ENCODE results near the gene ESD. TPM values are rescaled to one million over a fixed set of nuclear protein-coding genes. Genes with fewer than 3 reads are reported as not detected.
"Not testable (repeated sequence)": the region's sequence is repeated elsewhere in the genome, so short reads cannot be mapped to it uniquely, and the experiment has no call there.

The ESD gene
- total RNA-seq, 1 experiment from 2014 or later, result 161 TPM

DNA sequence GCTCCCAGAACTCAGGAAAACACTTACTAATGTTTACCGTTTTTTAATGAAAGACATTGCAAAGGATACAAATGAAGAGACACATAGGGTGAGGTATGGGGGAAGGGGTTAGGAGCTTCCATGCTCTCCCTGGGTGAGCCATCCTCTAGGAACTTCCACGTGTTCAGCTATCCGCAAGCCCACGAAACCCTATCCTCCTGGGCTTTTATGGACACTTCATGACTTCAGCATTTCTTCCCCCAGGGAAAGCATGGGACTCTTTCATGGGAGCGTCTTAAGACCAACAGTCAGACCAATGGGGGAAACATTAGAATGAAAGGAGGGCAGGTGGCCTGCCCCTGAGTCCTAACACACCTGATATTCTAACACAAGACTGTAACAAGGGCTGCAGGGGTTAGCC, 6.6 kb upstream of the ESD start:
- Histone ChIP-seq H3K9me3 (no peaks in the 10 kb centered on the region; the same call in 1 of the 2 replicates), H3K4me3 (no peak overlapping the region), H3K27me3 (no peaks in the 10 kb centered on the region), H3K36me3 (no peaks in the 10 kb centered on the region)
- DNase-seq, result no peak

DNA sequence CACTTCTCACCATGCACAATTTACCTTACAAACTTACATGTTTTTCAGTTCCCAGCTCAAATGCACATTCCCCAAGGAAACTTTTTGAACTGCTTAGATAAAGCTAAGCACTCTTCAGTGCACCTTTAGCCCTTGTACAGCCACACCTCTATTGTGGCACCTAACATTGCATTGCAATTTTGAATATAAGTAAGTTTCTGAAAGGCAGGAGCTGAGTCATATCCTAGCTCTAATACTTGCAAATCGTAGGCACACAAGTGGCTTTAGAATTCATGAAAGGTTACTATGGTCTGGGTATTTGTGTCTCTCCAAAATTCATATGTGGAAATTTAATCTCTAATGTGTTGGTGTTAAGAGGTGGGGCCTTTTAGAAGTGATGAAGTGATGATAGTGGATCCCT, 4.9 kb upstream of the ESD start:
- Histone ChIP-seq H3K36me3 (no peaks in the 10 kb centered on the region), H3K27me3 (no peaks in the 10 kb centered on the region), H3K9me3 (no peaks in the 10 kb centered on the region; the same call in 1 of the 2 replicates), H3K4me3 (no peak overlapping the region)
- DNase-seq, result no peak

DNA sequence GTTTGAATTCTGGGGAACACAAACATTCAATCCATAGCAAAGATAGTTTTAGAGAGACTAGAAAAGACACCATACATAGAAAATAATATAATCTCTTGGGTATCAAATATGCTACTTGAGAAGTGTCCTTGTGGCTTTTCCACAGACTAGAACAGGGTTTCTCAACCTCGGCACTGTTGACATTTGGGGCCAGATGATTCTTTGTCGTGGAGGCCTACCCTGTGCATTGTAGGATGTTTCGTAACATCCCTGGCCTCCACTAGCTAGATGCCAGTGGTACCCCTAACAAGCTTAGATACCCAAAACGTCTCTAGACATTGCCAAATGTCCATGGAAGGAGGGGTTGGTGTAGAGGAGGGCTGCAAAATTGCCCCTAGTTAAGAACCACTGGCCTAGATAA, 2.2 kb upstream of the ESD start:
- no peak for DNase-seq
- H3K27me3 ChIP-seq, result no peaks in the 10 kb centered on the region
- H3K9me3 ChIP-seq, result no peaks in the 10 kb centered on the region
- H3K36me3 ChIP-seq, result peaks cover 9% of the 10 kb centered on the region; the same call in 1 of the 2 replicates
- no peak overlapping the region for H3K4me3 ChIP-seq

DNA sequence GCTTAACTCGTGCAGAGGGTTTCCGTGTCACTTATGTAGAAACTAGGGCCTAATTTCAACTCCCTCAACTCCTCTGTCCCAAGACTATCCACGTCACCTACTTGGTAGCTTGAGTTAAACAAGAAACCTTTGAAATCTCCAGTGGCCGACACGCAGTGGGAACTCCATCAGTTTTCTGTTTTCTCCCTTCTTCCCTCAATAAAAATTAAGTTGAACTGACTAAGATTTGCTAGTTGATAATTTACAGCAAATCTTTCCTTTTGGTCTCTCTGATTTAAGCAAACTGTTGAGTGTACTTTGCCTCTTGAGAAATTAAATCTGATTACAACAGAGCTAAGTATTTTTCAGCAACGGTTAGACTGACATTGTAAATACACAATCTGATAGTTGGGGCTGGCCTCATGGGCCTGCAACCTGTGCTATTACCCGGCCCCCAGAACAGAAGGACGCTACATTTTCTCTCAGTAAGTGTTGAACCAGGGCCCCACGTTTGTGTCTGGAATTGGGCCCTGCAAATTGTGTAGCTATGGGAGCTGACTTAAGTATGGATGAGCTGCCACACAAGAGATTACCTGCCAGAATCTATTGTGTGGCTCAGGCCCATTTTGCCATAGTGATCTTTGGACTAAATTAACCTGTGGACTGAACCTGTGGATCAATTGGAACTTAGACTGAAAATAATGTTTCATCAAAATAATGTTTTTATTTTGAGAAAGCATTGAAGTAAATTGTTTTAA, 708 bp upstream of the ESD start:
- H3K9me3 ChIP-seq, result no peaks in the 10 kb centered on the region
- peak overlapping the region; percentile 87 for H3K4me3 ChIP-seq
- peaks cover 9% of the 10 kb centered on the region; the same call in 1 of the 2 replicates for H3K36me3 ChIP-seq
- H3K27me3 ChIP-seq, result no peaks in the 10 kb centered on the region
- DNase-seq, result no peak

DNA sequence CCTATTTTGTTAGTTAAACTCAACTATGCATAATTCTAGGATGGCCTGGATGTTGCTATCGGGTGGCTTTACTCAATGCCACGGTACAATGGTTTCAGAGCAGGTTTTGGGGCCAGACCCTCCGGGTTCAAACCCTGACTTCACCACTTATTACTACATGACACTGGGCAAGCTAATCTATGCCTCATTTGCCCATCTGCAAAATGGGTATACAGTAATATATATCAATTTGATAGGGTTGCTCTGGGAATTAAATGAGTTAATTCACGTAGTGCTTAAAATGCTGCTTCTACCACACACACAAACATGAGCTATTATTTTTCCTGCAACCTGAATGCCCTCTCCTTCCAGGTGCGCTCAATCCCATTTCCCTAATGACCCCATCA, 839 bp downstream of the ESD start:
- Histone ChIP-seq H3K27me3 (no peaks in the 10 kb centered on the region), H3K9me3 (no peaks in the 10 kb centered on the region), H3K36me3 (peaks cover 15% of the 10 kb centered on the region), H3K4me3 (peak overlapping the region; percentile 87)
- no peak for DNase-seq

DNA sequence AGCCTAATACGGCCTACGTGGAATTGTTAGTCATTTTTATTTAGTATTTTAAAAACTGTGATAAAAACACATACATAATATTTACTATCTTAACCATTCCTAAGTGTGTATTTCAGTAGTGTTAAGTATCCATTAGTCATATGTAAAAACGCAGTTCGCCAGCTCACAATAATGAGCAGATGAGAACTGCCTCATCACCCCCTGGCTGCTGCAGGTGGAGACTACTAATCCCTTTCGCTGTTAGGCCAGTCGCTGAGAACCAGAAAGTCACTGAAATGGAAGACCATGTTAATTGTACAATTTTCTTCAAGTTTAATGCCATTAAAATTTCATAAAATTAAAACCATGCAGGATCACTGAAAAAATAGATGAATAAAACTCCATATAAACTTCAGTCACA, 1.6 kb downstream of the ESD start:
- Histone ChIP-seq H3K9me3 (no peaks in the 10 kb centered on the region), H3K36me3 (peaks cover 23% of the 10 kb centered on the region), H3K4me3 (no peak overlapping the region), H3K27me3 (no peaks in the 10 kb centered on the region)
- DNase-seq, result no peak

DNA sequence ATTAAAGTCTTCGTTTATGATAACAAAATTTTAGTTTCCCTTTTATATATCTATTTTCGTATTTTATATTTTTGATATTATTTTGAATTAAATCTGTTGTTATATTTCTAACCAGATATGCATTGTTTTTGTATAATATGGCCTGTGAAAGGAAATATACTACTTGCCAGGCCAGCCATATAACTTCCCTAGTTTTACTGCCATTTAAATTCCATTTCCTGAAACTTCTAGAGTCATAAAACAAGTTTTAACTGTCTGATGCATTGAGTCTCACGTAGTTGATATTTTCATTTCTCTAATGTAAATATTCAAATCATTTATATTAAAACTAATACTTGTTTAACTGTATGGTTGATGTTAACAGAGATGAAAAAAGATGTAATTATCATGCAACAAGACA, 13.5 kb downstream of the ESD start:
- Histone ChIP-seq H3K4me3 (no peak overlapping the region), H3K9me3 (no peaks in the 10 kb centered on the region), H3K36me3 (peaks cover 94% of the 10 kb centered on the region), H3K27me3 (no peaks in the 10 kb centered on the region)
- no peak for DNase-seq

DNA sequence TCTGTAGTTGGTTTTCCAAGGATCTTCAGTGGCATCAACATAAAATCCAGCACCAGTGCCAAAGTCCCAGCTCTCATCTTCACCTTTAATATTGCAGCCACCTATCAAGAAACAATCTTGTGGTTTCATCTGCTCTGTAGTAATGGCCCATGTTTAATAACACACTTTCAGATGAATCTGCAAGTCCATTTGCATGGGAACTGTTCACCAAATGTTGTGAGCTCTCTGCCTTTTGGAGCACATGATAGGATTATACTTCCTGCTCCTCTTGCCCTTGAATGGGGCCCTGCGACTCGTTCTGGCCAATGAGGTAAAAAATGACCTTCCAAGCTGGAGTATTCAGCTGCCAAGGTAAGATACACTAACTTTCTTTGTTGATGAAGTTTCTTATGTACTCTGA, 14.3 kb downstream of the ESD start:
- Histone ChIP-seq H3K9me3 (no peaks in the 10 kb centered on the region), H3K27me3 (no peaks in the 10 kb centered on the region), H3K4me3 (no peak overlapping the region), H3K36me3 (peaks cover 95% of the 10 kb centered on the region)
- DNase-seq, result no peak

DNA sequence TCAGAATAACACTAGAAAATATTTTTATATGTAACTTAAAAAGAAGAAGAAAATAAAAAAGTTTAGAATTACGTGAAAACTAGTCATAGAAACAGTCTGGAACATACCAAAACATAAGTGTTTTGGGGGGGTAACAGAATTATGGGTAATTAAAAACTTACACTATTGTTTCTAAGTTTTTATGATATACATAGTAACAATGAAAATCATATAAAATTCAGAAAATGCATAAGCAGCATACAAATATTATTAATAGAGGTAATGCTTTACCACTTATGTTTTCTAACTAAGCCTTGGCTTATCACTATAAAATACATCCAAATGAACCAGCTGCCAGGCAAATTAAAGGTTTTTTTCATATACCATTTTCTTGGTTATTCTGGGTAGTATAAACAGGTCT, 14.9 kb downstream of the ESD start:
- H3K27me3 ChIP-seq, result no peaks in the 10 kb centered on the region
- DNase-seq, result no peak
- no peak overlapping the region for H3K4me3 ChIP-seq
- H3K9me3 ChIP-seq, result no peaks in the 10 kb centered on the region
- peaks cover 96% of the 10 kb centered on the region for H3K36me3 ChIP-seq

DNA sequence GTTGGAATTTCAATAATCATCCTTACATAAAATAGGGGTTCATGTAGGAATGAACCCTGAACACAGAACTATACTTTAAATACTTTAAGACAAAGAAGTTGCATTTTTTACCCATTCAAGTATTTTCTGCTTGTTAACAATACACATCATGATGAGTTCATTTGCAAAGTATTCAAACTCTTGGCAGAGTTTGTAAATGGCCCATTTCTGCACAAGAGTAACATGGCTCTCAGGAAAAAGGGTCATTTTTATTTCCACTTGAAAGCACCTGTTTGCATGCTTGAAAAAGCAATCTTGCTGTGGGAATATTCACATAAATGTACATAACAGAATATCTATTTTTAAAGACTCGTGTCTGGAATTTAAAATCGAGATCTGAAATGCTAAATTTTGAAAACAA, 18.1 kb downstream of the ESD start:
- DNase-seq, result no peak
- H3K27me3 ChIP-seq, result no peaks in the 10 kb centered on the region
- peaks cover 95% of the 10 kb centered on the region for H3K36me3 ChIP-seq
- H3K4me3 ChIP-seq, result no peak overlapping the region
- no peaks in the 10 kb centered on the region for H3K9me3 ChIP-seq

DNA sequence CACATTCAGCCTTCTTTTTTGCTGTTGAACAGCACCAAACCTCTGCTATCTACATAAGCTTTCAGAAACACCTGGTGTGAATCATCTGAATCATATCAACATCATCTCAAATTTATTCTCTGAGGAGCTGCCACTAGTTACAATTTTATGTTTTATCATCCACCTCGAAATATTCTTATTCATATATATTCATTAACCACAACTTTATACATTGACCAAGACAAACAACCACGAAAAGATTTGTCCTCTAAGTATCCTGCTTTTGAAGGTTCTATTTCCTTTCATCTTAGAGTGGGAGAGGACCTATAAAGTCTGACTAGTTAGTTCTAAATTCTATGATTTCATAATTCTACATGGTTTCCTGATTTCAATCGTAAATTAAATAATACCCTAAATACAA, 18.9 kb downstream of the ESD start:
- H3K27me3 ChIP-seq, result no peaks in the 10 kb centered on the region
- H3K4me3 ChIP-seq, result no peak overlapping the region
- H3K36me3 ChIP-seq, result peaks cover 95% of the 10 kb centered on the region
- no peaks in the 10 kb centered on the region for H3K9me3 ChIP-seq
- no peak for DNase-seq

DNA sequence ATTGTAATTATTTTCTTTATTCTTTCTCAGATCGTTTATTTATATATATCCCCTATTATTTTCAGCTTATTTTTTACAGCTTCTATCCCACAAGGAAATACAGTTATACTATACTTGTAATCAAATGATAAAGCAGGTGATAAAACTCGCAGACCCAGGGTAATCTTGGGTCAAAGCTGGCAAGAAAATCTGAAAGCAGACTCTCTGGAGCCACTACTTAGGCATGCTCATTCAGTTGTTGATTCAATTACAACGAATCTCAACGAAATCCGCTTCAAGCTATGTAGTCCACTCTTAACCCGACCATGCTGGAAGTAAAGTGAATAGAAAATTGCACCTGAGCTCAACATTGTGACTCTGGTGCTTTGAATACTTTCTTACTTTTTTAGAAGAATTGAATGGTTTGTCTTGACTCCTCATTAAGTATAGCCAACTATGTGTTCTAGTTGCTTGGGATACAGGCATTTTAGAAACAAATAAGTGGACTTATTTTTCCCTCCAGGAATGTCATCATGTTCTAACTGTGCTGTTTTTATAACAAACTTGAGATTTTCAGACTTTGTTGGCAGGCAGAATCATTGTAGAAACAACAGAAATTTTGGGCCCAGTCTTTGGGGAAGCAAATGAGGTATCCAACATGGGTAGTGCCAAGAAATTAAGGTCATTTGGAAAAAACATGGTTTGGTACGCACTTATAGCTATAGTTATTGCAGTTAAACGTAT, 21.4 kb downstream of the ESD start:
- Histone ChIP-seq H3K27me3 (no peaks in the 10 kb centered on the region), H3K4me3 (no peak overlapping the region), H3K36me3 (peaks cover 94% of the 10 kb centered on the region), H3K9me3 (no peaks in the 10 kb centered on the region)
- DNase-seq, result no peak

DNA sequence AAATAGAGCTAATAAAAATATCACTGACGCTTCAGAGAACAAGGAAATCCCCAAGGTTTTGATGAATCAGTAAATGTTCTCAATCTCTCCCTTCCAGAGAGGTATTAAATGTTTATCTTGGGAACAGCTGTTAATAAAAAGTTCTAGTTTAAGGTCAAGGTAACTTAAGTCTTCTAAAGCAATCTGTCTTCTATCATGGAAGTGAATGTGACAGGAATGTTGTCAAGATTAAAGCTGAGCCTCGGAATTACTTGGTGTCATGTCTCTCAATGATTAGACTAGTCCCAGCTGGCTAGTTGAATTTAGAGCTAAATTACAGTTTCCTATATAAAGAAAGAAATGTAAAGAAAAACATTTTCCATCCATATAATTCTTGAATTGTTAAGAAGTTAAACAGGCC, 23.4 kb downstream of the ESD start:
- Histone ChIP-seq H3K27me3 (no peaks in the 10 kb centered on the region), H3K9me3 (no peaks in the 10 kb centered on the region), H3K36me3 (peaks cover 82% of the 10 kb centered on the region), H3K4me3 (no peak overlapping the region)
- no peak for DNase-seq

DNA sequence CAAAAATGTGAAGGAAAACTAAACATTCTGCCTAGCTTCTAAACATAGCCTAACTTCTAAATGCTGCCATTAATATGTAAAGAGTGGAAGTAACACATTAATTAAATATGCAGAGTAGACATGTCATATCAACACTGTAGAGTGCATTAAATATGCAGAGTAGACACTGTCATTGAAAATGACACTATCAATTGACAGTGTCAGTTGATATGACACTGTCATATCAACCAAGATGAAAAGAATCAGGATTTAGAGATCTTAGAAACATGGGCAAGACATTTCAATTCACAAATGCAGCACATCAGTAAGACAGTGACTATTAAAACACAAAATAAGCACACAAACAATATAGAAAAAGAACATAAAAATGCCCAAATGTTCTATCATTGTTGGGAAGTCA, 25.3 kb downstream of the ESD start:
- Histone ChIP-seq H3K36me3 (peaks cover 64% of the 10 kb centered on the region), H3K4me3 (no peak overlapping the region), H3K27me3 (no peaks in the 10 kb centered on the region), H3K9me3 (no peaks in the 10 kb centered on the region)
- DNase-seq, result no peak

DNA sequence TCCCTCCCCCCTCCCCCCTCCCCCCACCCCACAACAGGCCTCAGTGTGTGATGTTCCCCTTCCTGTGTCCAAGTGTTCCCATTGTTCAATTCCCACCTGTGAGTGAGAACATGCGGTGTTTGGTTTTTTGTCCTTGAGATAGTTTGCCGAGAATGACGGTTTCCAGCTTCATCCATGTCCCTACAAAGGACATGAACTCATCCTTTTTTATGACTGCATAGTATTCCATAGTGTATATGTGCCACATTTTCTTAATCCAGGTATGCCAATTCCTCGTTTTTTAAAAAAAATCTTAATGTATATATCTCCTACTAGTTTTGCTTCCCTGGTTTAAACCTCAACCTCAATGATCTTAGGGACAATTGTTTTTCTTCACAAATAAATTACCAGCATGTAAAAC, 27.0 kb downstream of the ESD start:
- H3K27me3 ChIP-seq, H3K4me3 ChIP-seq, H3K9me3 ChIP-seq, DNase-seq: not testable (repeated sequence)
- H3K36me3 ChIP-seq, result peaks cover 47% of the 10 kb centered on the region

DNA sequence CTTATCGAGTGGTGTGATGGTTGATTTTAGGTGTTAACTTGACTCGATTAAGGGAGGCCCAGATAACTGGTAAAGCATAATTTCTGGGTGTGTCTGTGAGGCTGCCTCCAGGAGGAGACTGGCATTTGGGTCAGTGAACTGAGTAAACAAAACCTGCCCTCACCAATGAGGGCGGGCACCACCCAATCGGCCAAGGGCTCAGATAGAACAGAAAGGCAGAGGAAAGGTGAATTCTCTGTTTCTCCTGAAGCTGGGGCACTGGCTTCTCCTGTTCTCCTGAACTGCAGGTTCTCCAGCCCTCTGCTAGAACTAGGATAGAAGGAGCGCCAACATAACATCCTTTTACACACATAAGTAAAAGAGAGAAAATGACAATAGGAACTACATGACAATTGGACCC, 35.1 kb downstream of the ESD start:
- H3K27me3 ChIP-seq, result no peaks in the 10 kb centered on the region
- H3K9me3 ChIP-seq, result no peaks in the 10 kb centered on the region; the same call in 1 of the 2 replicates
- no peak for DNase-seq
- H3K4me3 ChIP-seq, result no peak overlapping the region
- H3K36me3 ChIP-seq, result no peaks in the 10 kb centered on the region

DNA sequence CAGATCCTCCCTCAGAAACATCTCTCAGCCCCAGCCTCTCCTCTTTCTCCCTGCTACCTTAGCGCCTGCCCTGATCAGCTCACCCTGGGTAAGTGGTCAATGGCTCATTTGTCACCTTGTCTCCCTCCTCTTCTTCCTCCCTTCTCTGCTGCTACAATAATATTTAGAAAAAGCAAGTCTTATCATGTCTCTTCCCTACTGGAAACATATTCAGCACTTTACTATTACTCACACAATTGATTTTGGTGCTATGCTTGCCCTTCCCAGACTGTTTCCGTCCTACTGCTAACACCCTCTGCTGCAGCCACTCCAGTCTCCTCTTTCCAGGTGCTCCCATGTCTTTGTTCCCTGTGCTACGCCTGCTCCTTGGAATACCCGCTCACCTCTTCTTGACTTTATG, 35.8 kb downstream of the ESD start:
- H3K4me3 ChIP-seq, result no peak overlapping the region
- no peak for DNase-seq
- H3K9me3 ChIP-seq, result no peaks in the 10 kb centered on the region; the same call in 1 of the 2 replicates
- no peaks in the 10 kb centered on the region for H3K36me3 ChIP-seq
- no peaks in the 10 kb centered on the region for H3K27me3 ChIP-seq

DNA sequence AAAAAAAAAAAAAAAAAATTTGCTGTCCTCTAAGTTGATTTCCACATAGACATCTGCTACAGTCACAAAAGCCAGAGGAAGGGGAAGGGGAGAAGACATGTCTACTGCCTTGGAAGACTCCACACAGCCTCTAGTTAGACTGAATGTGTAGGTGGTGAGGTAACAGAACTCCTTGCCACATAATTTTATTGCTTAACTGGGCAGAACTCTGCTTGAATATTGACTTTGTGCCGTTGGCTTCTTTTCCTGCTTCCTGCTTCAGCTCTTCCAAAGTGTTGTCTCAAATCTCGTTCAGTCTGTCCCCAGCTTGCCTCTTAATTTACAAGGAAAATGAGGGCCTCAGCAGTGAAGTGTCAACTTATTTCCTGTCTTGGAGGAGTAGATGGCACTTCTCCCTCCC, 37.1 kb downstream of the ESD start:
- no peak overlapping the region for H3K4me3 ChIP-seq
- no peaks in the 10 kb centered on the region for H3K36me3 ChIP-seq
- no peaks in the 10 kb centered on the region for H3K27me3 ChIP-seq
- no peaks in the 10 kb centered on the region; the same call in 1 of the 2 replicates for H3K9me3 ChIP-seq
- no peak for DNase-seq
